IPS-NIHi7 (cell line): ENCODE measurements around the gene ATP5PB.
A peak's percentile ranks its signal among the peaks of the same experiment; 100 is the strongest.

Source experiments
- DNase-seq: peaks from one replicate; pipeline ENCODE4 v3.0.0; 2012; ENCODE audit warnings: mixed read lengths; ENCODE audit errors: extremely low spot score

ATP5PB gene

DNA sequence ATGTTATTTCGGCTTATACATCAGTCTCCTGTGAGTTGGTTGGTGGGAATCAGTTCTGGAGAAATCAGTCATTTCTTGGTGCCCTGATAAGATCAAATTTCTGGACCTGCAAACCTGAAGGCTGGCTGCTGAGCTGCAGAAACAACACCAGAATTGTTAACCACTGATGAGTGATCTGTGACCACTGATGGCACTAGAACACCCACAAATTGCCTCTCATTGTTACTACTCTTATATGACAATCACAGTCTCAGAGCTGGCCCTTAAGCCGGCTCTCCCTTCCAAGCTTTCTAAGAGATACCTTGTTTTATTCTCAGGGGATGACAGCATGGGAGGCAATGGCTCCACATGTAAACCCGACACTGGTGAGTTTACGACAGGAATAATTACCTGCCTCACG, 26.4 kb downstream of the ATP5PB start:
- no peak for DNase-seq

DNA sequence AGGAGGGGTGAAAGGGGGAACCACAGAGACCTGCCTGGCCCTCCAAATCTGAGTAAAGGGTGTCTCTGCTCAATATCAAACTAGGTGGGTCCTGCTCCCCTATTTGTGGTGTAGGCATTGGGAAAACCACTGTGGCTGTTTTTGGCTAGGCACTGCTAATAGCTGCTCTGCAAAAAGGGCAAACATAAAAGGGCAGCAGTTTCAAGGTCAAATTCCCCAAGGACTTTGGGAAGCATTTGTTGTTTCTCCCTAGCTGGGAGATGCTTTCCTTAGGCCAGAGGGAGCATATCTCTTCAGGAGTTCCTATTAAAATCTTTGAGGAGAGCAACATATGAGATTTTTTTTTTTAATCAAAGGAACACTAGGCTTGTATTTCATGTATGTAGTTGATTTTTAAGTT, 26.9 kb downstream of the ATP5PB start:
- DNase-seq = no peak

DNA sequence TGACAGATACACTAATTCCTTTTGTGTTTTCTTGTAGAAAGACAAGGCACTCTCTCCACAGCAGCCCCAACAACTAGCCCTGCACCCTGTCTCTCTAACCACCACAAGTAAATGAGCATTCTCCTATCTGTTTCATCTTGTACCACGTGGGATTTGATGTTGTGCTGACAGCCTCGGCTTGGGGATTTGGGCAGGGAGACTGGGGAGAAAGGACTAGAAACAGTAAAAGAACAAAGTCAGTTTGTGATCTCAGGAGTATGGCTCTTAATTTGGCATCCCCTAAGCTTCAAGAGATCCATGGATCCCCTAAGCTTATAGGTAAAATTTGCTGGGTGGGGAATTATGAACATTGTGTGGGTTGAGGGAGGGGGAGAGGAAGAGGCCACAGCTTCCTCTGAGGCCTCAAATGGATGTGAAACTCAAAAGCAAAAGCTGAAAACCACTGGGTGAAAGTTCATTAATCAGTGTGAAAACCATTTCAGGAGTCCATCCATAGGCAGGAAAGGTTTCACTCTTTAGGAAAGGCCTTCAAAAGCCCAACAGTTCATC, 27.6 kb downstream of the ATP5PB start:
- DNase-seq = no peak

DNA sequence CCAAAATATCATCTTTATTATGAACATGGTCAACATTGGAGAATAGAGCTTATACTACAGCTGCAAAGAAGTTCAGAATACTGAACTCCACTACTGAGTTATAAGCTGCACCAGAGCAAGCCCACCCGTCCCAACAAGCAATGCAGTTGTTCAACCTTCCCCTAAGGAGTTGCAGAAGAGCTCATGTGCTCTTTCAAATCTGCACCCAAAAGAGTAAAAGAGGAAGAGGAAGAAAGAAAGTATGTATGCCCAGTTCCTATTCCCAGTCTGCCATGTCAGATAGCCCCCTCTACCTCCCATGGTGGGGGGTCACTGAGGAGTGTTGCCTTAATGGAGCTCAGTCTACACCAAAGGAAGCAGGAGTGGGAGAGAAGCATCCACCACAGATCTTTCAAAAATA, 31.4 kb downstream of the ATP5PB start:
- DNase-seq = no peak

DNA sequence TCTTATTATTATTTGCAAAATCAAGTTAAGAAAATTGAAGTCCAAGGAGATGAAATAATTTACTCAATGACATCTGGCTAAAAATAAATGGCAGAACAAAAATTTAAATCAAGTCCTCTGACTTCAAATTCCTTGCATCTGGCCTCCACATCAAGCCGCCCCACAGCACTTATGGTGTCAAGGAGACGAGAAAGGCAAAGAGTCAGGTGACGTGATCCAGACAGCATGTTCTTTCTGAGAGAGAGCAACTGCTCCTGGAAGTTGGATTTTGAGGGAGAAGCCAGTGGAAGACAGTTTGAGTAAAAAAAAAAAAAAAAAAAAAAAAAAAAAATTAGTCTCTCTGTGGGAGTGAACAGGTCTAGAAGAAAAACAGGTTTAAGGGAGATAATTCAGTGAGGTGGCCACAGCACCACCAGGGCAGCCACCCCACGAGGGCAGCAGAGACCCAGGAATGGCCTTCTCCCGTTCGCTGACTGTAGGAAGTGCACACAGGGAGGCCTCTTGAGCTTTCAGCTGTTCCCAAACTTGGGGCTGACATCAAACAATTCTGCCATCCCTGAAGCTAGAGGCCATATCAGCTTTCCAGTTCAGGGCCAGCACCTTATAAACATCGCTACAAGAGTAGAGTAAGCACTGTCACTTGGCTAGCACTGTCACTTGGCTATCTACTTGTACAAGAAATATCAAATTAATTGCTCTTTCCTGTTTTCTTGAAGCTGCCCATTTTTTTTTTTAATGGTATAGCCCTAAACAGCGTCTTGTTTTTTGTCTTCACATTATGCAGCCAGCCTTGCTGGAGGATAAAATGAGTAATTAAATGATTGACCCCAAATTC, 32.3 kb downstream of the ATP5PB start:
- DNase-seq = peak; percentile 92

DNA sequence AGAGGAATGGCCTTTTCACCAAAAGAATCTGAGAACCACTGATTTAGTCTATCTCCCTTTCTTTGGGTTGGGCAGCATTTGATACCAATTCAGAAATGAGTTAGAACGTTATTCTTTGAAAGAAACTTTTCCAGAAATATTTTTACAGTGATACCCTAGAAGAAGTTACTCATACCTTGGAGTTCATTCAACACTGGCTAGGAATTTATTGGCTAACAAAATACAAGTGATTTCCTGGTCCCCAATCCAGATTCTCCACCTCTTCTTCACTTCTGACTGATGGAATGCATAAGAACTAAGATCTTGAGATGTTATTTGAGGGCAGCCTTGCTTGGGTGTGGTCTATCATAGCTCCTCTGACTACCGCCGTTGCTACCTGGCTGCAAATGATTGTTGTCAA, 33.9 kb downstream of the ATP5PB start:
- no peak for DNase-seq

GRCh38 chr1:111483876-111484275, 34.6 kb downstream of the ATP5PB start:
- DNase-seq = no peak

- no peak for DNase-seq
Measured at GRCh38 chr1:111484391-111485026, 35.2 kb downstream of the ATP5PB start.

- no peak for DNase-seq
Measured at GRCh38 chr1:111486431-111486830, 37.2 kb downstream of the ATP5PB start.

- DNase-seq = no peak
Measured at GRCh38 chr1:111487133-111487532, 37.9 kb downstream of the ATP5PB start.

DNA sequence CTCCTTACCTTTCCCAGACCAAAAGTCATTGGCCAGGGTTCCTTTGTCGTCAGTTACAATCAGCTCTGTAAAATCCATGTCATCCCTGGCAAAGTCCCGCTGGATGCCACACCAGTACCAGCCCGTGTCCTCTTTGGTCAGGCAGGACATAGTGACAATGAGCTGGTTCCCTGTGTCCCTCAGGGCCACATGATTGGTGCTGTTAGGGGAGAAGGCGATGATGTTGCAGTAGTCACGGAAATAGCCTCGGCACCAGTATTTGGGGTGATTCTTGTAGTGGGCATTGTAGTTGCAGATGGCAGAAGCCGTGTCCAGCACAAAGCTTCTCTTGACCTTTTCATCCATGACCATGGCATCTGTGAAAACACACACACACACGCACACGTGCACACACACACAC, 39.4 kb downstream of the ATP5PB start:
- no peak for DNase-seq

- no peak for DNase-seq
Measured at GRCh38 chr1:111489604-111490003, 40.3 kb downstream of the ATP5PB start.

DNA sequence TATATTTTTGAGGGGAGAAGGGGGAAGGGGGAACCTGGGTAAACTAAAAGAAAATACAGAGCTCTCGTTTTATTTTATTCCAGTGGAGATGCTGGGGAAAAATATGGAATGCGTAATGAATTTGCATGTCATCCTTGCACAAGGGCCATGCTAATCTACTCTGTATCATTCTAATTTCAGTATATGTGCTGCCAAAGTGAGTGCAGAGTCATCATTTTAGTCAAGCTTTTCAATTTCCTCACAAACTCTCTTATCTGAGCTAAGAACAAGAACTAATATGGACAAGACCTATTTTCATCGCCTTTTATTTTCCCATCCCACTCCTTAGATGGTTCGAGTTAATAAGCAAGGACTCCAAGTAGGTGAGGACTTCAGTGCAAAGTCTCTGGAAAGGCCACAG, 41.0 kb downstream of the ATP5PB start:
- DNase-seq = no peak

DNA sequence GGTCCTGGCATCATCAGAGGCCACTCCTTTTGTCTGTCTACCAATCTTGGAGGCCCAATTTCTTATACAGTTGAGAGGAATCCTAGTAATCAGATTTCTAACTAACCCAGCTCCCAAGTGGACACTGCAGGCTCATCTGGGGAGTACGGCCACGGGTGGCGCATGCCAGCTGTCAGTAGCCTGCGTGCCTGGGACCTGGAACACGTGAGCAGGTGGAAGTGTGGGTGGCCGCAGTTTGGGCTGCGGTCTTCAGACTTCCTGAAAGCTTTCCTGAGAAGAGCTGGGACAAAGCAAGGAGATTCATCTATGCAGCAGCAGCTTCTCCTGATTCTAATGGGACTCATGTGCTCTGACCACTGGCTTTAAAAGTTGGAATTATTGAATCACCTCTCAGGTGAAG, 41.8 kb downstream of the ATP5PB start:
- no peak for DNase-seq

DNA sequence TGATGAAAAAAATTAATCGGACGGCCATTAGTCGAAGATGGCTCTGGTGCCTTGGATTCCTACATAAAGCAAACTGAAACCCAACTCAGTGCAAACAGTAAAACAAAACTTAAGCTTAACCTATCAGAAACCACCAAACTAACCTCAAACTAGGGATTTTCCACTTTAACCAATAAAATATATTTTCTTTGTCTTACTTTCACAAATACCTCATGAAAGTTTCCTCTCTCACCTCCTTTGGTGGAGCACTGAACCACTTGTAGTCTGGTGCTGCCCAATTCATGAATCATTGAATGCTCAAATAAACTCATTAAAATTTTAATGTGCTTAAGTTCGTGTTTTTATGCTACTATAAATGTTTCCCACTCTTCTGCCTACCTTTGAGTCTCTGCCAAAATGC, 47.1 kb downstream of the ATP5PB start:
- no peak for DNase-seq

- DNase-seq = no peak
Measured at GRCh38 chr1:111497592-111497991, 48.3 kb downstream of the ATP5PB start.

- no peak for DNase-seq
Measured at GRCh38 chr1:111499026-111499785, 49.9 kb downstream of the ATP5PB start.

- DNase-seq = no peak
Measured at GRCh38 chr1:111501645-111502044, 52.4 kb downstream of the ATP5PB start.

DNA sequence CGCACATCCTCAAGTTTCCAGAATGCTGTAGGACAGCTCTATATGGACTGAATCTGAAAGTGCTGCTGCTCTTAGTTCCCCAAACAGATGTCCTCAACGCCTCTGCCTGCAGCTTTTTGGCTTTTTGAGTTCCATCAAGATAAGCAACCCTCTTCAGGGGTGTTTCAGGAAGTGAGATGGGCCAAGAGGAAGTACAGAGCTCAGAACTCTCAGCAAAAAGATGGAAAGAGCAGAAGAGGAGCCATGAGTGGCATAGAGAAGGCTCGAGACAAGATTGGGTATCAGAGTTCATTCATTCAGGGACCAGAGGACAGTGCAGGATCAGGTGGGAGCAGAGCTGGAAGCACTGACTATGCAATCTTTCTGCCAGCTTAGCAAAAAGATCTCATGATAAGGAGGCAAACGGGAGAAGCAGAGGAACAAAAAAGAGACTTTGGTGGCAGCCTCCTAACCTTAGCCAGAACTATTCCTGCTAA, 54.4 kb downstream of the ATP5PB start, which contains the start of the genes ADORA3 and TMIGD3:
TSS of gene ADORA3 (minus strand) at position 49 of the 476 bp plus-strand sequence. CDS start 279 bp downstream, outside the sequence.
TSS of gene TMIGD3 (minus strand) at position 49 of the 476 bp plus-strand sequence. CDS start 279 bp downstream, outside the sequence.
- DNase-seq = no peak

DNA sequence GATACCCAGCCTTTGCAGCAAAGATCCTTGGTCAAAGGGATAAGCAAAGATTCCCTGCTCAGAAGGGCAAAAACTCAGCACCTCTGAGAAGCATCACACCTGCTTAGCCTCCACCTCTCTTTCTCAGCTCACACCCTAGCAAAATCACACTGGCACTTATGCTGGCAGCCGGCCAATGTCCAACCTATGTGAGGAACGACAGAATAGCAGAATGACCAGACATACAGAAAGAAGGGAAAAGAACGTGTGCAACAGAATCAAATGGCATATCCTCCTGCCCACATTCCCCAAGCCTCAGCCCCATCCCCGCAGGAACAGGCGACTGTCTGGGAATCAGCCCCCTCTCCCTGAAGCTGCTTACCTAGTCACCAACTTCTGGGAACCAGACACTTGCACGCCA, 54.8 kb downstream of the ATP5PB start:
- no peak for DNase-seq

- no peak for DNase-seq
Measured at GRCh38 chr1:111505641-111506119, 56.4 kb downstream of the ATP5PB start.

DNA sequence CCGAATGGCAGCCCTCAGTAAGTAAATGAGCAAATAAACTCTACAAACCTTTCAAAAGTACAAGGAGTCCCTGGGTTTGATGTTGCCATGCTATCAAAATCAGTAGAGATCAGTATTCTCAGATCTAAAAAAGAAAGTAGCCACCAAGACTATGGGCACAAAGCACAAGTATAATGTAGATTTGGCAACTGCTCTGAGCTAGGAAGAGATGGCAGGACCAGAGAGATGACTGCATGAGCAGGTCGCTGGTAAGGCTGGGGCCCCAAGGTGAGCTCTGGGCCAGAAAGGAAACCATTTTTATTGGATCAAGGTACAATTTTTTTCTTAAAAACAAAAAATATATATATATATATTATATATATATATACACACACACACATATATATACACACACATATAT, 57.3 kb downstream of the ATP5PB start:
- DNase-seq = no peak
